ENCODE results near the gene FUT8.

FUT8 gene

GRCh38 chr14:65585216-65585615 is 172.7 kb downstream of the FUT8 start:
- H3K9ac ChIP-seq: no peak overlapping the region

GRCh38 chr14:65588426-65589140 is 176.1 kb downstream of the FUT8 start:
- Histone ChIP-seq H3K9ac (no peak overlapping the region), H2AFZ (ENCODE audit: low read depth) (no peak overlapping the region), H3K36me3 (ENCODE audit: insufficient read depth) (no peaks in the 10 kb centered on the region), H3K79me2 (ENCODE audit: insufficient read depth, low read depth) (no peaks in the 10 kb centered on the region), H3K27ac (no peak overlapping the region), H3K4me3 (IDR thresholded peaks at IDR 0.05; ENCODE audit: insufficient read depth, low read depth, low read length) (no peak overlapping the region), H3K27me3 (ENCODE audit: insufficient read depth, low read depth) (no peaks in the 10 kb centered on the region), H3K4me1 (ENCODE audit: low read depth, poor library complexity, severe bottlenecking) (peaks cover 20% of the 10 kb centered on the region), H4K20me1 (ENCODE audit: insufficient read depth) (no peaks in the 10 kb centered on the region), H3K4me2 (no peak overlapping the region)
- TF ChIP-seq CTCF (conservative IDR thresholded peaks at IDR 0.05; ENCODE audit: low read depth, low read length): no peak

More at GRCh38 chr14:65585216-65585615, 172.7 kb downstream of the FUT8 start:
- Histone ChIP-seq H3K4me3 (IDR thresholded peaks at IDR 0.05; ENCODE audit: insufficient read depth, low read depth, low read length) (no peak overlapping the region), H3K36me3 (ENCODE audit: insufficient read depth) (no peaks in the 10 kb centered on the region), H3K27me3 (ENCODE audit: insufficient read depth, low read depth) (no peaks in the 10 kb centered on the region), H3K4me2 (no peak overlapping the region), H4K20me1 (ENCODE audit: insufficient read depth) (no peaks in the 10 kb centered on the region), H3K4me1 (ENCODE audit: low read depth, poor library complexity, severe bottlenecking) (peaks cover 18% of the 10 kb centered on the region), H2AFZ (ENCODE audit: low read depth) (no peak overlapping the region), H3K27ac (no peak overlapping the region), H3K79me2 (ENCODE audit: insufficient read depth, low read depth) (no peaks in the 10 kb centered on the region)
- TF ChIP-seq CTCF (conservative IDR thresholded peaks at IDR 0.05; ENCODE audit: low read depth, low read length): no peak

GRCh38 chr14:65594153-65594881 is 181.8 kb downstream of the FUT8 start:
- H3K79me2 ChIP-seq (ENCODE audit: insufficient read depth, low read depth): no peaks in the 10 kb centered on the region

GRCh38 chr14:65594882-65595237 is 182.3 kb downstream of the FUT8 start:
- H4K20me1 ChIP-seq (ENCODE audit: insufficient read depth): no peaks in the 10 kb centered on the region
- no peak overlapping the region for H3K27ac ChIP-seq
- no peak overlapping the region for H3K9ac ChIP-seq
- no peak for TF ChIP-seq CTCF (conservative IDR thresholded peaks at IDR 0.05; ENCODE audit: low read depth, low read length)
- peaks cover 3% of the 10 kb centered on the region for H3K4me1 ChIP-seq (ENCODE audit: low read depth, poor library complexity, severe bottlenecking)
- no peaks in the 10 kb centered on the region for H3K36me3 ChIP-seq (ENCODE audit: insufficient read depth)
- no peaks in the 10 kb centered on the region for H3K27me3 ChIP-seq (ENCODE audit: insufficient read depth, low read depth)
- H3K4me3 ChIP-seq (IDR thresholded peaks at IDR 0.05; ENCODE audit: insufficient read depth, low read depth, low read length): no peak overlapping the region
- no peak overlapping the region for H3K4me2 ChIP-seq
- no peak overlapping the region for H2AFZ ChIP-seq (ENCODE audit: low read depth)
- H3K79me2 ChIP-seq (ENCODE audit: insufficient read depth, low read depth): no peaks in the 10 kb centered on the region

More at GRCh38 chr14:65594153-65594881, 181.8 kb downstream of the FUT8 start:
- Histone ChIP-seq H4K20me1 (ENCODE audit: insufficient read depth) (no peaks in the 10 kb centered on the region), H3K9ac (no peak overlapping the region), H3K4me1 (ENCODE audit: low read depth, poor library complexity, severe bottlenecking) (peaks cover 3% of the 10 kb centered on the region), H3K27ac (no peak overlapping the region), H3K4me3 (IDR thresholded peaks at IDR 0.05; ENCODE audit: insufficient read depth, low read depth, low read length) (no peak overlapping the region), H2AFZ (ENCODE audit: low read depth) (no peak overlapping the region), H3K36me3 (ENCODE audit: insufficient read depth) (no peaks in the 10 kb centered on the region), H3K27me3 (ENCODE audit: insufficient read depth, low read depth) (no peaks in the 10 kb centered on the region), H3K4me2 (no peak overlapping the region)
- no peak for TF ChIP-seq CTCF (conservative IDR thresholded peaks at IDR 0.05; ENCODE audit: low read depth, low read length)
